GM21381 (cell line): Measurements from ENCODE around the gene PDSS2.
A peak's percentile ranks its signal among the peaks of the same experiment; 100 is the strongest.
"Not testable (repeated sequence)": the region's sequence is repeated elsewhere in the genome, so short reads cannot be mapped to it uniquely, and the experiment has no call there.

ENCODE experiments used
- ATAC-seq: cut with Tn5 transposase; IDR thresholded peaks from one replicate; pipeline ENCODE4 v1.9.1; 2021; ENCODE audit warnings: mild to moderate bottlenecking, moderate library complexity; ENCODE audit not compliant: unreplicated experiment

The PDSS2 gene

DNA sequence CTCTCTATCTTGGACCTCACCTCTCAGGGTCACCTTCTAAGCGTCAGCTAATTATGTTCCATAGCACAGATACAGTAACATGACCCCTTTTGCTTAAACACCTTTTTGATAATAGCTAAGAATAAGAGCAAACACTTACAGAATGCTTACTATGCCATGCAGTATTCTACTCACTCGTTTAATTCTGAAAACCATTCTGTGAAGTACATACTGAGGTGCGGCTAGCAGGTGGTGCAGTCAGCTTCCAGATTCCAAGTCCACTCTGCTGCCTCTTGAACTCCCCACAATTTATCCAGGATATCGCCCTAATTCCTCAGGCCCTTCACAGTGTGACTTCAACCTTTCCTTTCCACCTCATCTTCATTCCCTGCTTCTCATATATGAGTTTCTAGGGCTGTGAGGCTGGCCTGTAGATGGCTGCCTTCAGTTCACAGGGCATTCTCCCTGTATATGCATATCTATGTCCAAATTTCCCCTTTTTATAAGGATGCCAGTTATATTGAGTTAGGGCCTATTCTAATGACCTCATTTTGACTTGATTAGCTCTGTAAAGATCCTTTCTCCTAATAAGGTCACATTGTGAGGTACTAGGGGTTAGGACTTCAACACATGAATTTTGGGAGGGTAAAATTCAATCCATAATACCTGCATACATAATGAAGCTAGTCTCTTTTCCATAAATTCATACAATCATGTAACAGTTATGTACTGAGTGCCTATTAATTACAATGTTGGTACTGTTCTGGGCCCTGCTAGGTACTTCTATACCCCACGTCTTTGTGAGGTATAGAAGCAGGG is 130.1 kb downstream of the PDSS2 start:
- ATAC-seq = no peak

GRCh38 chr6:107328081-107328480 is 131.3 kb downstream of the PDSS2 start:
- ATAC-seq = no peak

- no peak for ATAC-seq
Observed at GRCh38 chr6:107323133-107323785, 136.1 kb downstream of the PDSS2 start.

GRCh38 chr6:107321793-107322192 is 137.6 kb downstream of the PDSS2 start:
- no peak for ATAC-seq

DNA sequence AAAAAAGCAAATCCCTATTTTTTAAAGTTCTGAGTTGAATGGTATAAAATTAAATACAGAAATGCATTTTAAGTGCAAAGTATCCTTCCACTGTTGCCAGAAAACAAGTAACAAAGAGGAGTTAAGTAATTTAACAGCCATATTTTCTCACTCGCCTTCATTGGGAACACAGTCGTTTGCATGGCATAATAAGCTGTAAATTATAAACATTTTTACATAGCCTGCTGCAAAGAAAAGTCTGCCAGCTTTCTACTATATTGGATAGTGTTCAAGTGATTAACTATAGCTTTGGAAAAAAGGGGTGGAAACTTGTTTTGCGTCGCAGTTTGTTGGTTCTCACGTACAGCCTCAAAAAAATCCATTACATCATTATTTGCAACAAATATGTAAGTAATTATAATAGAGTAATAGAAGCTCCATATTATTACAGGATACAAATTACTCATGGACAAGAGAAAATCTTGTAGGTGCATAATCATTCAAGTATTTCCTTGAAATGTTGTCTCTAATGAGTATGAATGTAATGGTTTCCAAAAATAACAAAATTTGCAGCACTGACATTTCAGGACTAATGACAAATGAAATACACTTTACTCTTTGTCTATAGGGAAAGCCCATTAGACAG is 139.3 kb downstream of the PDSS2 start:
- no peak for ATAC-seq

GRCh38 chr6:107318100-107318736 is 141.1 kb downstream of the PDSS2 start:
- peak; percentile 70 for ATAC-seq

- ATAC-seq = no peak
Observed at GRCh38 chr6:107315114-107315513, 144.2 kb downstream of the PDSS2 start.

DNA sequence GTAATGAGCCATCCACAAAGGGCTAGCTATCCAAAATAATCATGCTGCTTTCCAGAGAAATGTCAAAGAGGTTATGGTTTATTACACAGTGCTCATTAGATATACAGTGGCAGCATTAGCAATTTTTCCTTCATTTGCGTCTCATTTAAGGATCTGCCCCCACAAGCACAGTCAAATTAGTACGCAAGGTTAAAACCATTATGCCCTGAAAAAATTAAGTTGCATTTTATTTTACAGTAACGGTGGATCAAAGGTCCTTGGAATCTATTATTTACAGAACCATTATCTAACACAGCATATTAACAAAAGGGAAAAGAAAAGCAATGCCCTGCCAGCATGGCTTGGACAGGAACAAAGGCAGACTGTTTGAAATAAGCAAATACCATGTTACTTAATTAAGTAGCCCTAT is 144.8 kb downstream of the PDSS2 start:
- ATAC-seq = no peak

DNA sequence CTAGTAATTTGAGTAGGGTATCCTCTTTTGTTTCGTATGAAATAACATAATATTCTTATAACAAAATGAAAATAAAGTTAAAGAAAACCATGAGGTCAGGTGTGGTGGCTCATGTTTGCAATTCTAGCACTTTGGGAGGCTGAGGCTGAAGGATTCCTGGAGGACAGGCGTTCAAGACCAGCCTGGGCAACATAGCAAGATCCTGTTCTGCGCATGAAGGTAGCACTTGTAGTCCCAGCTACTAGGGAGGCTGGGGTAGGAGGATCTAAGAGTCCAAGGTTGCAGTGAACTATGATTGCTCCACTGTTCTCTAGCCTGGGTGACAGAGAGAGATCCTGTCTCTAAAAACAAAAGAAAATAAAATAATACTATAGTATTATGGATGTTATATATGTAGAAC is 145.6 kb downstream of the PDSS2 start:
- ATAC-seq = no peak

GRCh38 chr6:107310362-107310761 is 149.0 kb downstream of the PDSS2 start:
- ATAC-seq = no peak

DNA sequence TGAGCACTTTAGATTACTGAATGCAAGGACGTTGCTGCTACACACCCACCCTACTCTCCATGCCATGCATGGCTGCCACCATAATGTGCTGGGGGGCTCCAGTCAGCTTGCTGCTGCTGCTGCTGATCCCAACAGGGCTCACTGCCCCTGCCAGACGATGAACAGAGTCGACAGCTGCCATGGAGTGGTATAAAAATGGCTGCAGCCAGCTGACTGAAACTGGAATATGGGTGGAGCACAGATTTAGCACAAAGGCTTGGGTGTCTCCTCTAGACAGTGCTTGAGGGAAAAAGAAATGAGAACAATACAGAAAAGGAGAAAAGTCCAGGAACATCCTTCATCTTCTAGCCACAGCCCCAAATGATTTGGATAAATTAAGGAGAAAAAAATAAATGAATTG is 150.7 kb downstream of the PDSS2 start:
- no peak for ATAC-seq

GRCh38 chr6:107305994-107306393 is 153.4 kb downstream of the PDSS2 start:
- ATAC-seq = not testable (repeated sequence)

GRCh38 chr6:107305391-107305790 is 154.0 kb downstream of the PDSS2 start:
- ATAC-seq = no peak

- ATAC-seq = no peak
Observed at GRCh38 chr6:107304421-107305025, 154.8 kb downstream of the PDSS2 start.

- ATAC-seq = no peak
Observed at GRCh38 chr6:107293350-107293749, 166.0 kb downstream of the PDSS2 start.

GRCh38 chr6:107292715-107293271 is 166.6 kb downstream of the PDSS2 start:
- no peak for ATAC-seq

GRCh38 chr6:107290491-107290890 is 168.9 kb downstream of the PDSS2 start:
- no peak for ATAC-seq

DNA sequence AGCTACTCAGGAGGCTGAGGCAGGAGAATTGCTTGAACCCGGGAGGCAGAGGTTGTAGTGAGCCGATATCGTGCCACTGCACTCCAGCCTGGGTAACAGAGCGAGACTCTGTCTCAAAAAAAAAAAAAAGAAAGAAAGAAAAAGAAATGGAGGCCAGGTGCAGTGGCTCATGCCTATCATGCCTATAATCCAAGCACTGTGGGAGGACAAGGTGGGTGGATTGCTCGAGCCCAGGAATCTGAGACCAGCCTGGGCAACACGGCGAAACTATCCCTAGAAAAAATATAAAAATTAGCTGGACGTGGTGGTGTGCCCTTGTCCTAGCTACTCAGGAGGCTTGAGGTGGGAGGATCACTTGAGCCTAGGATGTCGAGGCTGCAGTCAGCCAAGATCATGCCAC is 170.1 kb downstream of the PDSS2 start:
- not testable (repeated sequence) for ATAC-seq

- ATAC-seq = not testable (repeated sequence)
Observed at GRCh38 chr6:107285683-107286082, 173.7 kb downstream of the PDSS2 start.

DNA sequence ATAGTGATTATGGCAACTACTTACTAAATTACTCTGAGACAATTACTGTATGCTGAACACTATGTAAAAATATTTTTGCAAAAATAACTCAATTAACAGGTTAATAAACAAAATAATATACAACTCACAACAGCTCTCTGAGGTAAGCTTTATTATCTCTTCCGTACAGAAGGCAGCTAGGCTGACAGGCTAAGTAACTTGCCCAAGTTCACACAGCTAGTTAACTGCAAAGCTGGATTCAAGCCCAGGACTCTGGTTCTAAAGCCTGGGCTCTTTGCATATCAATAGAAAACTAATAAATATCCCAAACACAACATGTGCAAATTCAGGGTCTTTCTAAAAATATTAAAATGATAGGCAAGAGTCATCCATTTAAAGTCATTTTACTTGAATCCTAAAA is 174.6 kb downstream of the PDSS2 start:
- ATAC-seq = no peak

DNA sequence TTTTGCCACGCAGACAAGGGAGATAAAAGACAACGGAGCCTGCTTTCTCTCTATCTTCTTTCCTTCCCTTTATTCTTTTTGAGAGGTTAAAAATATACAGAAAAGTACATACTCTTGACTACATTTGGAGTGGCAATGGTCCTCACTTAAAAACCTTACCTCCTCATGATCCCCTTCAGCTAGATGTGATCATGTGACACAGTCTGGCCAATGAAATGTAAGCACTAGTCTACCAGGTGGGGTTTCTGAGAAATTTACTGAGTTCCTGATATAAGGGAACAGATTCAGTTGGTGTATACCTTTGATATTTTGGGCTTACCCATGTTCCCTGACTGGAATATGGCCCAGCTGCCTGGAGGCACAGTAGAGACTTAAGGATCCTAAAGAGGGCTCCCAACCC is 178.6 kb downstream of the PDSS2 start:
- ATAC-seq = no peak
